GM10248 (cell line): ENCODE data around the gene GLUD1.
"Not testable (repeated sequence)": the region's sequence is repeated elsewhere in the genome, so short reads cannot be mapped to it uniquely, and the experiment has no call there.

Experiments
- CTCF ChIA-PET: fragments of 300-600 bp; sonication (Branson Sonifier 250); formaldehyde crosslinking; extraction: SDS; loops from one replicate; lab custom pipeline; 2021; ENCODE audit warnings: antibody characterized with exemption; lab: Yijun Ruan, JAX
- POLR2A ChIA-PET: fragments of 350-650 bp; sonication (Branson Sonifier 250); formaldehyde crosslinking; extraction: SDS; loops from one replicate; lab custom pipeline; 2020; ENCODE audit warnings: antibody characterized with exemption; lab: Yijun Ruan, JAX
- DNase-seq: peaks from one replicate; pipeline ENCODE4 v3.0.0; 2012; ENCODE audit errors: extremely low spot score
- CTCF ChIP-seq: IDR thresholded peaks from 2 replicates; pipeline ENCODE4 v1.5.1; 2012; ENCODE audit warnings: mild to moderate bottlenecking, low read depth; ENCODE audit errors: extremely low read depth, missing control alignments, control extremely low read depth

GLUD1 gene

GRCh38 chr10:87079106-87079836 lies 15.4 kb downstream of the GLUD1 start:
- DNase-seq: no peak
- CTCF ChIA-PET: no interaction called here
- no peak for TF ChIP-seq CTCF
- POLR2A ChIA-PET: no interaction called here

GRCh38 chr10:87076421-87076820 lies 18.2 kb downstream of the GLUD1 start:
- DNase-seq, POLR2A ChIA-PET: not testable (repeated sequence)
- CTCF ChIA-PET: interaction anchor here (1.2 kb wide), 2 partner anchors 9 to 18 kb away, joined by 3 to 5 read pairs; no protein-coding TSS in a partner anchor

- ChIA-PET POLR2A (no interaction called here), CTCF (no interaction called here)
- DNase-seq: no peak
- no peak for TF ChIP-seq CTCF
Measured at GRCh38 chr10:87072449-87072848, 22.2 kb downstream of the GLUD1 start.

GRCh38 chr10:87068281-87068680 lies 26.4 kb downstream of the GLUD1 start:
- POLR2A ChIA-PET: no interaction called here
- CTCF ChIA-PET: interaction anchor here (1.1 kb wide), 1 partner anchor 130 kb away, joined by 4 read pairs; no protein-coding TSS in a partner anchor
- TF ChIP-seq CTCF: no peak
- no peak for DNase-seq

GRCh38 chr10:87066865-87067264 lies 27.8 kb downstream of the GLUD1 start:
- POLR2A ChIA-PET: no interaction called here
- no peak for DNase-seq
- CTCF ChIA-PET: no interaction called here
- TF ChIP-seq CTCF: no peak

GRCh38 chr10:87066178-87066577 lies 28.5 kb downstream of the GLUD1 start:
- POLR2A ChIA-PET: no interaction called here
- no peak for DNase-seq
- CTCF ChIA-PET: no interaction called here
- TF ChIP-seq CTCF: no peak

GRCh38 chr10:87064651-87065050 lies 30.0 kb downstream of the GLUD1 start:
- no peak for TF ChIP-seq CTCF
- POLR2A ChIA-PET: no interaction called here
- no peak for DNase-seq
- CTCF ChIA-PET: interaction anchor here (1.6 kb wide), 1 partner anchor 10 kb away, joined by 5 read pairs; no protein-coding TSS in a partner anchor
